ENCODE data around the gene C2CD2. TPM values are rescaled to one million over a fixed set of nuclear protein-coding genes. Genes with fewer than 3 reads are reported as not detected.

C2CD2 gene
- total and polyA plus RNA-seq, 10 of the 15 experiments (the other 5 are each of a cell fraction or from before 2014, with no cell fraction given) = 2.2 to 30.9 (median 9.9) TPM

GRCh38 chr21:41971891-41972290, 18.1 kb upstream of the C2CD2 start:
- Histone ChIP-seq H4K20me1 (ENCODE audit: control insufficient read depth, insufficient read depth) (no peaks in the 10 kb centered on the region), H3K9me3 (replicated peaks; ENCODE audit: control insufficient read depth, insufficient read depth, low read length) (no peaks in the 10 kb centered on the region; the same call in 2 of the 3 replicates), H3K79me2 (ENCODE audit: control insufficient read depth, insufficient read depth, low read length) (no peaks in the 10 kb centered on the region), H3K36me3 (ENCODE audit: control insufficient read depth in 2 of 2, insufficient read depth in 2 of 2, low read length in 1 of 2) (no peaks in the 10 kb centered on the region), H3K4me1 (ENCODE audit: control insufficient read depth, insufficient read depth, low read length) (peaks cover 7% of the 10 kb centered on the region), H3K4me2 (ENCODE audit: control insufficient read depth, insufficient read depth) (no peak overlapping the region), H2AFZ (ENCODE audit: control insufficient read depth, low read depth, low read length) (no peak overlapping the region), H3K27me3 (replicated peaks in 1 of 2; ENCODE audit: control insufficient read depth in 2 of 2, insufficient read depth in 2 of 2, low read length in 1 of 2) (no peaks in the 10 kb centered on the region), H3K27ac (ENCODE audit: control insufficient read depth, insufficient read depth) (no peak overlapping the region), H3K9ac (ENCODE audit: control insufficient read depth, insufficient read depth, low read length) (no peak overlapping the region), H3K4me3 (no peak overlapping the region)
- ChIA-PET SMC1A (ENCODE audit: uncharacterized antibody, unreplicated experiment) (no interaction called here), RAD21 (ENCODE audit: unreplicated experiment) (no interaction called here), POLR2A (no interaction called here), CTCF (no interaction called here)
- BruUV-seq (replicated peaks) = no TSS peak
- TF ChIP-seq ELK1 (IDR thresholded peaks at IDR 0.05; ENCODE audit: low read depth, low read length) (no peak), SPI1 (IDR thresholded peaks at IDR 0.05; ENCODE audit: borderline replicate concordance, insufficient read depth, low read depth, low read length) (no peak), BCL11A (IDR thresholded peaks at IDR 0.05; ENCODE audit: low read depth, low read length) (no peak), EED (IDR thresholded peaks at IDR 0.05; ENCODE audit: low read depth) (no peak), IRF4 (IDR thresholded peaks at IDR 0.05; ENCODE audit: low read depth, low read length) (no peak), ETV6 (conservative IDR thresholded peaks at IDR 0.05 in 1 of 2, IDR thresholded peaks at IDR 0.05 in 1 of 2; ENCODE audit: borderline replicate concordance in 1 of 2, low read depth in 1 of 2) (no peak), POU2F2 (IDR thresholded peaks at IDR 0.05; ENCODE audit: borderline replicate concordance, low read depth, low read length) (no peak), KLF5 (IDR thresholded peaks at IDR 0.05; ENCODE audit: partially characterized antibody) (no peak), NR2F1 (conservative IDR thresholded peaks at IDR 0.05) (no peak), RAD21 (IDR thresholded peaks at IDR 0.05; ENCODE audit: insufficient read depth, low read depth, low read length) (no peak), CHD2 (IDR thresholded peaks at IDR 0.05; ENCODE audit: borderline replicate concordance, low read depth, low read length) (no peak), BCL3 (IDR thresholded peaks at IDR 0.05; ENCODE audit: borderline replicate concordance, insufficient read depth, low read depth, low read length, poor library complexity, severe bottlenecking) (no peak), HDAC2 (IDR thresholded peaks at IDR 0.05) (no peak), ZNF207 (IDR thresholded peaks at IDR 0.05; ENCODE audit: borderline replicate concordance) (no peak), TAF1 (IDR thresholded peaks at IDR 0.05; ENCODE audit: borderline replicate concordance, low read depth, low read length) (no peak), MEF2A (IDR thresholded peaks at IDR 0.05; ENCODE audit: insufficient read depth, low read depth, low read length) (no peak)
- ATAC-seq (no peak), DNase-seq (ENCODE audit: low read depth, low spot score) (no peak), FAIRE-seq (no peak)
- intact Hi-C loops (cut with micrococcal nuclease; ENCODE audit: unreplicated experiment) = no loop called here
- WGBS (ENCODE audit: insufficient coverage, insufficient replicate concordance, low lambda C conversion rate, missing lambda C conversion rate) = 81% methylated on average over 6 of the region's 6 CpGs
- in situ Hi-C loops (cut with MboI) = no loop called here

Data from GM12878 (cell line).